OCI-LY3 (cell line): ENCODE data around the gene RPL18A.

Experiments used
- EZH2phosphoT487 ChIP-seq: fragments of 200-600 bp; shearing (Covaris generic); IDR thresholded peaks from 2 replicates; pipeline ENCODE4 v1.6.1; 2018; ENCODE audit warnings: antibody characterized with exemption, mixed run types, low read depth
- TF ChIP-seq, protein P1 (sequence below): fragments of 200-600, 300-600 bp; sonication (generic); IDR thresholded peaks from 2 replicates; pipeline ENCODE4 v1.5.1; 2014; ENCODE audit warnings: antibody characterized with exemption, low read length, low read depth

DNA sequence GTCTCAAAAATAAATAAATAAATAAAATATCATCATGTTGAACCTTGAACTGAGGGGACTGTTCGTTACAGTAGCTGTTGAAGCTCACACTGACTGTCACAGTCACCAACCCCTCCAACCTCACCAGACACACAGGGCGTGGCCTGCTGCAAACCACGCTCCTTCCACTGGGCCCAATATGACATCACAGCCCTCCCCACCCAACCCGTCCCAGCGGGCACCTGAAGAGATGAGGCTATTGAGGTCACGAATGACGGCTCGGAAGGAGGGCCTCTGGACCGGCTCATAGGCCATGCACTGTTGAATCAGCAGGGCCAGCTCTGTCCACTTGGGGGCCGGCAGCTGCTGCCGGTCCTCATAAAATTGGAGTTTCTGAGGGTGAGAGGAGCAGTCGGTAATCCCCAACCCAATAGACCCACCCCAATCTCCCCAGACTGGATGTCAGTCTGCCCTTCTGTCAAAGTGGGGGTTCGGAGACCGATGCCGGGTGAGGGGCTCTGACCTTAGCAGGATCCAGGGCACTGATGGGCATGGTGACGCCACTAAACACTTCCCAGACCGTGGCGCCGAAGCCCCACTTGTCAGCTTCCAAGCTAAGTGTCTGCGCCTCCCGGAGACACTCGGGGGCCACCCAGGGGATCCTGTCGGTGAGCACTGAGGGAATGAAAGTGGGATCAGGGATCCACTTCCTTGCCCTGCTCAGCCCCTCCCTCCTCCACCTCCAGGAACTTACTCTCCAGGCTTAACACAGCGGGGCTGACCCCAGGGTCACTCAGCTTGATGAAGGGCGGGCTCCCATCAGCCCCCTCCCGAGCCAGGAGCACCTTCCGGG lies 25.1 kb upstream of the RPL18A start:
- no peak for TF ChIP-seq EZH2phosphoT487
- TF ChIP-seq, protein P1, sequence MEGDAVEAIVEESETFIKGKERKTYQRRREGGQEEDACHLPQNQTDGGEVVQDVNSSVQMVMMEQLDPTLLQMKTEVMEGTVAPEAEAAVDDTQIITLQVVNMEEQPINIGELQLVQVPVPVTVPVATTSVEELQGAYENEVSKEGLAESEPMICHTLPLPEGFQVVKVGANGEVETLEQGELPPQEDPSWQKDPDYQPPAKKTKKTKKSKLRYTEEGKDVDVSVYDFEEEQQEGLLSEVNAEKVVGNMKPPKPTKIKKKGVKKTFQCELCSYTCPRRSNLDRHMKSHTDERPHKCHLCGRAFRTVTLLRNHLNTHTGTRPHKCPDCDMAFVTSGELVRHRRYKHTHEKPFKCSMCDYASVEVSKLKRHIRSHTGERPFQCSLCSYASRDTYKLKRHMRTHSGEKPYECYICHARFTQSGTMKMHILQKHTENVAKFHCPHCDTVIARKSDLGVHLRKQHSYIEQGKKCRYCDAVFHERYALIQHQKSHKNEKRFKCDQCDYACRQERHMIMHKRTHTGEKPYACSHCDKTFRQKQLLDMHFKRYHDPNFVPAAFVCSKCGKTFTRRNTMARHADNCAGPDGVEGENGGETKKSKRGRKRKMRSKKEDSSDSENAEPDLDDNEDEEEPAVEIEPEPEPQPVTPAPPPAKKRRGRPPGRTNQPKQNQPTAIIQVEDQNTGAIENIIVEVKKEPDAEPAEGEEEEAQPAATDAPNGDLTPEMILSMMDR = no peak
